Measurements from ENCODE around the gene SNX4. TPM values are rescaled to one million over a fixed set of nuclear protein-coding genes. Genes with fewer than 3 reads are reported as not detected.
"Not testable (repeated sequence)": the region's sequence is repeated elsewhere in the genome, so short reads cannot be mapped to it uniquely, and the experiment has no call there.

SNX4 gene
- polyA plus RNA-seq, 3 donors: 63.2 to 77.3 (median 67.1) TPM

DNA sequence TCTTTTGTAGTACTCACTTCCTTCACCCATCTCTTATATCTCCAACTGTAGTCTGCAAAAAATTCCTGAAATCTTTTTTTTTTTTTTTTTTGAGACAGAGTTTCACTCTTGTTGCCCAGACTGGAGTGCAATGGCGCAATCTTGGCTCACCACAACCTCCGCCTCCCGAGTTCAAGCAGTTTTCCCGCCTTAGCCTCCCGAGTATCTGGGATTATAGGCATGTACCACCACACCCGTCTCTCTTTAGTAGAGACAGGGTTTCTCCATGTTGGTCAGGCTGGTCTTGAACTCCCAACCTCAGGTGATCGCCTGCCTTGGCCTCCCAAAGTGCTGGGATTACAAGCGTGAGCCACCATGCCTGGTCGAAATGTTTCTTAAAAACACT is 38.6 kb downstream of the SNX4 start:
- DNase-seq (ENCODE audit: extremely low read depth in 1 of 11, low read depth in 9 of 11, low spot score in 4 of 11): not testable (repeated sequence)

DNA sequence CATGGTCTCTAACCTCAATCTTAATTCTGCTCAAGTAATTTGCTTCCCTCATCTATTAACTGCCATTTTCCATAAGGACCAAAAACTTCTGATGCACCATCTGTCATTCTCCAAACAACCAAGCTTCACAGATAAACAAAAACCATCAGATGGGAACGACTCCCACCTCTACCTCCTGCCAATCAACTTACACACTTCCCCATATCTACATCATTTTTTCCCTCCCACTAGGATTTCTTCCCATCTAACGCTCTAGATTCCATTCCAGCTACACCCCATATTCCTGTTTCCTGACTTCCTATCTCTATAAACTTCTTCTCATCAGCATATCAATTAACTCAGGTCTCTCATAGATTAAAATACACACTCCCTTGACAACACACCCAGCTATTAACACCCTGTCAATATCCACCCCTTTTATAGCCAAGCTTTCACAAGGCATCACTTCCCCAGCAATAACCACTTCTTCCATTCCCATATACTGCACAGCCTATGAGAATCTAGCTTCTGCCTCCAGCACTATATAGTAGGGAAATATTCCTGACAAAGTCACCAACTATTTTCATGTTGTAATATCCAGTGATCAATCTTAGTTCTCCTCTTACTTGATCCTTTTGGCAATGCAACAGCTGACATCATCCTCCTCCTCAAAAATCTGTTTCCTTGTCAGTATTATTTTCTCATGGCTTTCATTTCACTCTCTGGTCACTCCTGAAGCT is 39.2 kb downstream of the SNX4 start:
- no peak for DNase-seq (ENCODE audit: extremely low read depth in 1 of 11, low read depth in 9 of 11, low spot score in 4 of 11)

DNA sequence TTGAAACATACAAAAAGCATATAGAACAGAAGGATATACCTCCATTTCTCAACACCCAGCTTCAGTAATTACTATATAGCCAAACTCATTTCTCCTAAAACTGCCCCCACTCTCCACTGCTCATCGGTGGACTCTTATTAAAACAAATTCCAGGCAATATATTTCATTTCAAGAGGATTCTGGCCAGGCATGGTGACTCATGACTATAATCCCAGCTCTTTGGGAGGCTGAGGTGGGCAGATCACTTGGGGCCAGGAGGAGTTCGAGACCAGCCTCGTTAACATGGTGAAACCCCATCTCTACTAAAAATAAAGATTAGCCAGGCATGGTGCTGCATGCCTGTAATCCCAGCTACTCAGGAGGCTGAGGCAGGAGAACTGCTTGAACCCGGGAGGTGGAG is 40.9 kb downstream of the SNX4 start:
- DNase-seq (ENCODE audit: extremely low read depth in 1 of 11, low read depth in 9 of 11, low spot score in 4 of 11): no peak

DNA sequence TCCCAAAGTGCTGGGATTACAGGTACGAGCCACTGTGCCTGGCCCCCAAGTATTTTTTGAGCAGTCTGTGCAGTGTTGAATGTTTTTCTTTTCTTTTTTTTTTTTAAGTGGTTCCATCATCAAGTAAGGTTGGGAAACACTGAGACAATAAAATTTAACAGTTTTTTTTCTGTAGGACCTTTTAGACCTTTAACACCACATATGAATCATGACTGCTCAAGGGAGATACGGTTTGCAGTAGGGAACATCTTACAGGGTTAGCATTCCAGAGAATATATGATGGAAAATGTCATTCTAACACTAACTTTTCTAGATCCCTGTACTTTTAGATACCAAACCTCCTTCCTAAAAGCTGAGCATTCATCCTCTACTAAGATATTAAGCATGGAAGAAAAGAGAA is 41.7 kb downstream of the SNX4 start:
- DNase-seq (ENCODE audit: extremely low read depth in 1 of 11, low read depth in 9 of 11, low spot score in 4 of 11): no peak

DNA sequence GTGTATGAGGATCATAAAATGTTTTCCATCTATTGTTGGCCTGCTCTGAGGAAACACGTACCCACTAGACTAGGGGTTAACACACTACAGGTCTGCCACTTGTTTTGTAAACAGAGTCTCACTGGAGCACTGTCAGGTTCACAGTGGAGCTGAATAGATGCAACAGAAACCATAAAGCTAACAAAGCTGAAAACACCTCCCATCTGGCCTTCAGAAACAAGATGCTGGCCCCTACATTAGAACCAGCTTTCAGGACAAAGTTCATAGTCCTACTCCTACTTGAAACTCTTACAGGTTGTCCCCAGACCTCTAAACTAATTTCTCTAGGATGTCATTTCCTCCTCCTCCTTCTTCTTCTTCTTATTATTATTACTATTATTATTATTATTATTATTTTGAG is 42.3 kb downstream of the SNX4 start:
- DNase-seq (ENCODE audit: extremely low read depth in 1 of 11, low read depth in 9 of 11, low spot score in 4 of 11): no peak

DNA sequence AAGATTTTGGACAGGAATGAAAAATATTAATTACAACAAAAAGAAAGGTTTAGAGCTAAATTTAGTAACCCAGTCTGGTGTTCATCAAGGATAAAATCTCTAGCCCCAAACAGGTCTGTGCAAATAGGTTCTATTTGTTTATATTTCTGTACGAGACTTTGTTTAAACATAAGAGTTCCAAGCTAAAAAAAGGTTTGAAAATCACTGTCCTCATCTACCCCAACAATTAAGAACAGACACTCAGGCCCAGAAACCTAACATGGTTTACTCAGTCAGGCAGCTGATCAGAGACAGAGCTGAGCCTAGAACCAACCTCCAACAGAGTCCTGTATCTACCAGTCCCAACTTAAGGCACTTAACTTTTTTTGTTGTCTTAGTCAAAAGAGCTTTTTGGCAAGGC is 49.3 kb downstream of the SNX4 start:
- DNase-seq (ENCODE audit: extremely low read depth in 1 of 11, low read depth in 9 of 11, low spot score in 4 of 11): no peak

DNA sequence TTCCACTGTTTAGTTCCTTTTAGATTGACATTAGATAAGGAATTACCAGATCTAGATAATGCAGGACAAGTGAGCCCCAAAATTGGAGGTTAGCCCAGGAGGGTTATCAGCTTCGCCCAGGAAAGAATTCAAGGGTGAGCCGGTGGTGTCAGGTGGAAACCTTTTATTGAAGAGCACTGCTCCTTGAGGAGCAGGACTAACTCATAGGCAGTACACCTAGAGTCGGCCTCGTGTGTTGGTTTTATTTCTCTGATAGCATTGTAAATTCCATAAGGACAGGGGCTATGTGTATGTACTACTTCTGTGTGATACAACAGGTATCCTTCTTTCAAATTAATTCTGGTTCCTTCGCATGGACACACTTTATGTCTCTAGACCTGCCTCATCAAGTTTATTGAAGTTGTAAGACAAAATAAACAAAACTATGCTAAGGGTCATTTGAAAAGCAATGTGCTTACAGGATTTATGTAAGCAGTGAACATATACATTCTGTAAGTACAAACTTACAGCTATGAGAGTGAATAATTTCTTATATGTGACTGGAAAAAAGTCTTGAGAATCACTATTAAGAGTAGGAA is 57.2 kb downstream of the SNX4 start:
- peak in 2 of 11 donors; percentile 3 to 5 for DNase-seq (ENCODE audit: extremely low read depth in 1 of 11, low read depth in 9 of 11, low spot score in 4 of 11)

DNA sequence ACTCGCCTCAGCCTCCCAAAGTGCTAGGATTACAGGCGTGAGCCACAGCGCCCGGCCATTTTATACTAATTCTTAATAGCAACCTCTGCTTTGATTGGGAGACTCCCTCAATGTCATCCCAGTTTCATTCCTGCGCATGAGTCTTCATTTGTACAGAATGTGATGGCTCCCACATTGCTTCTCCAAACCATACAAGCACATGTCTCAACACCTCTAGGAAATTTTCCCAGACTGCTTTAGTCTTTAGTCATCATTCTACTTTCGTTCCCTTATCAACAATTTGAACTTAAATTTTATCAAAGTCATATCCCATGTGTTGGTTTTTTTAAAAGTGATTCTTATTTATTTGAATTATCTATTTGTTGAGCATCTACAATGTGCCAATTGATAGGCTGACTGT is 58.1 kb downstream of the SNX4 start:
- DNase-seq (ENCODE audit: extremely low read depth in 1 of 11, low read depth in 9 of 11, low spot score in 4 of 11): no peak

DNA sequence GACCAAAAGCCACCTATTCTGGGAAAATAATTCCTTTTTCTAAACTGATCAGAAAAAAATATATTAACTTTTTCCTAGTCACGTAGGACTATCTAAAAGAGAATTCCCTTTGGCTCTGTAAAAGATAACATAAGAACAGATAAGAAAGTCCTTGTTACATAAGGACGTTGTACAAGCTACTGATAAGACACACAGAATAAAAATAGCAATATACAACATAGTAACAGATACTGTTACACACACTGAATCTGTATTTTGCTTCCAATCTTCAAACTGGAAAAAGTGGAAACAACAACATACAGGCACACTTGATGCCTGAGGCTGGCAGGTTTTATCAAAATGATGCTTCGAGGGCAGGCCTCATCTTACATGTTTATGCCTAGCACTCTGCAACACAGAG is 59.8 kb downstream of the SNX4 start:
- no peak for DNase-seq (ENCODE audit: extremely low read depth in 1 of 11, low read depth in 9 of 11, low spot score in 4 of 11)

DNA sequence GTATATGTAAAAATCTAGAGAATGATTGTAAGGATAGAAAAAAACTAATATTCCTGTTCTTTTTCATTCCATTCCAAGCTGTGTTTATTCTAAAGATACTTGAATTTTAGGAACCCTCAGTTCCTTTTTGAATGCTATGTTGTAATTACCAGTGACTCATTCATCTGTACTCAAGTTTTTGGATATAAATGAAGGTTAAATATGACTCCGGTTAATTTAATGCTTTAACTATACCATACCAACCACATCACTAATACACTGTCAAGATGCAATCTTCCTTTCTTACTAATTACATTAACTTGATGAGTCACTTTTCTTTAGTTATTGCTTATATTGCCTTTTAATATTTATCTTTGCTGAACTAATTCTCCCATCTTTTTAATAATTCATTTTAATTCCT is 76.1 kb downstream of the SNX4 start:
- no peak for DNase-seq (ENCODE audit: extremely low read depth in 1 of 11, low read depth in 9 of 11, low spot score in 4 of 11)

DNA sequence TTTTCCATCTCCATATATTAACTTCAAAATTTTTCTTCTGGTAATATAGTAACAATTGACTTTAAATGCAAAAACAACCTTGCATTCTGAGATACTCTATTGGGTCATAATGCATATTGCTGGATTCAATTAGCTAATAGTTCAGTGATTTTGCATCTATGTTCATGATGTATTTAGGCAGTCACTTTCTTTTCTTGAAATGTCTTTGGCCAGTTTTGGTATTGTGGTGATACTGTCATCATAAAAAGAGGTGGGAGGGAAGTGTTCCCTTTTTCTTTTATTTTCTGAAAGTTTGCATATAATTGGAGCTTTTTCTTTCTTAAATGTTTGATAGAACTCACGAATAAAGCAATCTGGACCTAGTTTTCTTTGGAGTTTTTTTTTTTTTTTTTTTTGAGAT is 77.5 kb downstream of the SNX4 start:
- DNase-seq (ENCODE audit: extremely low read depth in 1 of 11, low read depth in 9 of 11, low spot score in 4 of 11): no peak

DNA sequence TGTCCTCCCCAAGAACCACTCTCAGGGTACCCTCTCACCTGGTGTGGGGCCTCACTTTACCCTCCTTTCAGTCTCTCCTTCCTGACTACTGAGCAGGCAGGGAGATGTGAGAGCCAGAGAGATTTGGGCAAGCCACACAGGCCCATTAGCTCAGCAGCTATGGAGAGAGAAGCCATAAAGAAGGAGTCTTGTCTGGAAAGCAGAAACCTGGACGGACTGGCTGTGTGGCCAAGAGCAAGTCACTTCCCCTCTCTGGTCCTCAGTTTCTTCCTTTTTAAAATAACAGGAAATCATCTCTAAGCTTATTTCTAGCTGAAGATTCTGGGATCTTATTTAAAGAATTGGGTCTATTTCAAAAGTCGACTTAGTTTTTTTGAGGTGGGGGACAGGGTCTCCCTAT is 79.0 kb downstream of the SNX4 start:
- no peak for DNase-seq (ENCODE audit: extremely low read depth in 1 of 11, low read depth in 9 of 11, low spot score in 4 of 11)

DNA sequence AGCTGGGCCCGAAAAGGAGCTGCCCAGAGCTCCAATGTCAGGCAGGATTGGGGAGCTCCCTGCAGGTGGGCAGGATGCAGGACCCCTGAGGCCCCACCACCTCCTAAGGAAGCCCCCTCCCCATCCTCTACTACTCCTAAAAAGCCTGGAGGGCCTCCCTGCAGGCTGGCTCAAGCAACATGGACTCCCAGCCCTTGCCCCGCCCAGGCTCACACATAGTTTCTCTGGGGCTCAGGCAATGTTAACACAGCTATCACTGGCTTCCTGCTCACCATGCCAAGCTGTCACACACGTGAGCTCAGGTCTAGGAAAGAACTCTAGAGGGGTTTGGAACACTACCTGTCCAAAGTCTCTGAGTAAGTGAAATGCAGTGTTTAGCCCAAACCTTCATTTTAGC is 79.4 kb downstream of the SNX4 start:
- no peak for DNase-seq (ENCODE audit: extremely low read depth in 1 of 11, low read depth in 9 of 11, low spot score in 4 of 11)

DNA sequence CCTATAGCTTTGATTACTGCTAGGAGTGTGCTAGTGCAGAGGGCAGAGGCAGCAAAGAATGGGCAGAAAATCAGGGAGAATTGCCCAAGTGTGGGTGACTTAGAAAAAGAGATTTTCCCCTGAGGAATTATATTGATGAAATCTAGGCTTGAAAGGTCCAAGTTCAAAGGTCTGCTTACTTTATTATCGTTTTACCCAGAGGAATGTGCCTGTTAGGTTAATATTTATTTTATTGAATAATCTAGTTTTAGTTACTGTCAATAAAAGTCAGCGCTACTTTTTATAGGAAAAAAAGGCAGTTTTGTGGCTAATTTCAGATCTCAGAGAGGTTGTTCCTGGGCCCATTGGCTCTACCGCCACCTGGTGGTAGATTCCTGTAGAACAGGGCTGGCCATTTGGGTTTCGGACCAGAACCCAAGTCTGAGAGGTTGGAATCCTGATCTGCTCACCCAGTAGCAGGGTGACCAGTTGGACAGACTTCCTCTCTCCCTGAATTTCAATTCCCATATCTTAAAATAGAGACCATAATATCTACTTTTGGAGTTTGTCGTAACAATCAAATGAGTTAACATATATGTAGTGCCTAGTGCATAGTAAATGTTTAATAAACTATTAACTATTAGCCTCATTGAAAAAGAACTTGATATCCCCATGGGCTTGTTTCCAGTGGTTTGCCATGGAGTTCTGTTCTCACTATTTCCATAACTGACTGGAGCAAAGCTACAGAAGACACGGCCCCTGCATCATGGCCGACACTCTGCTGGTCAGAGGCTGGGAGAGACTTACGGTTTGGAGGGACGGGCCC is 82.2 kb downstream of the SNX4 start:
- peak; percentile 8 to 40 (median 32) for DNase-seq (ENCODE audit: extremely low read depth in 1 of 11, low read depth in 9 of 11, low spot score in 4 of 11)

DNA sequence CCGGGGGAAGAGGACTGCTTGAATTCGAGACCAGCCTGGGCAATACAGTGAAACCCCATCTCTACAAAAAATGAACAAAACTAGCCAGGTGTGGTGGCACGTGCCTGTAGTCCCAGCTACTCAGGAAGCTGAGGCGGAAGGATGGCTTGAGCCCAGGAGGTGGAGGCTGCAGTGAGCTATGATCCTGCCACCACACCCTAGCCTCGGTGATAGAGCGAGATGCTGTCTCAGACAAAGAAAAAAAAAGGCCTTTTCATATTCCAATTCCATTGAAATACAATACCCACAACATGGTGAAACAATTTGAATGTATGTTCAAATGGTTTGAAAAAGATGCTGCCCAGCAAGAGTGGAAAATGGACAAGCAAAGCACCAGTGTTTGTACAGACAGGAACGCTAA is 83.1 kb downstream of the SNX4 start:
- no peak for DNase-seq (ENCODE audit: extremely low read depth in 1 of 11, low read depth in 9 of 11, low spot score in 4 of 11)

DNA sequence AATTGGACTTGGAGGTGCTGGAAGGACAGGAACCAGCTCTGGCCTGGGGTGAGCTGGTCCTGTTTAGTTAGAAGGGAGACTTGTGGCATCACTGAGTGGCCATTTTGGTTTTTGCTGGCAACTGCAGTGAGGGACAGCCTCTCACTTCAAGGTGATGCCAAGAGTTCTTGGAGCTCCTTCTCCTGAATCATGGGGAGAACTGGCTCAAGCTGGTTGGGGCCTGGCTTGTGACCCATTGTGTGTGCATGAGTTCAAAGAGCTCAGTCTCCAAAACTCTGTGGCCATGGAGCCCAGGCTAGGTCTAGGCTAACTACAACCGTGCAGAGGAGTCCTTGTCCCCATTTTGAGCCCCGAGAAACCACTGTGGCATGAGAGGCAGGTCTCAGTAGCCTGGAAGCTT is 84.8 kb downstream of the SNX4 start:
- no peak for DNase-seq (ENCODE audit: extremely low read depth in 1 of 11, low read depth in 9 of 11, low spot score in 4 of 11)

DNA sequence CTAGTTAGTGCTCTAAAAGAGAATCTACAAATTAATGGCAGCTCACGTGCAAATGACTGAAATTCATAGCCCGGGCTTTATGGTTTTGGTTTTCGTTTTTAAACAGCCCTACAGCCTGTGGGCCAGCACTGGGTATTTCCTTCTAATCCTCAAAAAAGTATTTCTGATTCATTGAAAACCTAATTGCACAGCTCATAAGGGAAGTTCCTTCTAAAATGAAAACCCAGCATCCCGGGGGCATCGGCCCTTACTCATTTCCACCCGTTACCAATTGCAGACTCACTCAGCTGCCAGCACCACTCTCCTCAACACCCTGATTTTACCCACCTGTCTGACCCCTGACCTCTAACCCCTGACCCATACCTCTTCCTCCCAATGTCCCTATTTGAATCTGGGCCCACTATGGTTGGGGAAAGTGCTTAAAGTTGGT is 85.4 kb downstream of the SNX4 start:
- DNase-seq (ENCODE audit: extremely low read depth in 1 of 11, low read depth in 9 of 11, low spot score in 4 of 11): no peak

DNA sequence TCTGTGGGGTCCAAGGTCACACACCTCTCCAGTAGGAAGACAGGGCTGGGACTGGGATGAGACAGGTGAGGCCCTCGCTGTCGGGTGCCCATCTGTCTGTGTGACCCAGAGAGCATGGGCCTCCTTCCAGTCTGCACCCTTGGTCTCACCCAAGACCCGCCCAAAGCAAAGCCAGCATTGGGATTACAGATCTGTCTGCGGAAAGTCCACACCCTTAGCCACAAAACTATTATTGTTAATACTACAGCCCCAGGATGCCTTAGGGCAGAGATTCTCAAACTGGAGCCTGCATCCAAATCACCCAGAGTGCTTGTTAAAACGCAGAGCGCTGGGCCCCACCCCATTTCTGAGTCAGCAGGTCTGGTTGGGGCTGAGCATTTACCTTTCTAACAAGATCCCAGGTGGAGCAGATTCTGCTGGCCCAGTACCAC is 86.4 kb downstream of the SNX4 start:
- DNase-seq (ENCODE audit: extremely low read depth in 1 of 11, low read depth in 9 of 11, low spot score in 4 of 11): no peak

DNA sequence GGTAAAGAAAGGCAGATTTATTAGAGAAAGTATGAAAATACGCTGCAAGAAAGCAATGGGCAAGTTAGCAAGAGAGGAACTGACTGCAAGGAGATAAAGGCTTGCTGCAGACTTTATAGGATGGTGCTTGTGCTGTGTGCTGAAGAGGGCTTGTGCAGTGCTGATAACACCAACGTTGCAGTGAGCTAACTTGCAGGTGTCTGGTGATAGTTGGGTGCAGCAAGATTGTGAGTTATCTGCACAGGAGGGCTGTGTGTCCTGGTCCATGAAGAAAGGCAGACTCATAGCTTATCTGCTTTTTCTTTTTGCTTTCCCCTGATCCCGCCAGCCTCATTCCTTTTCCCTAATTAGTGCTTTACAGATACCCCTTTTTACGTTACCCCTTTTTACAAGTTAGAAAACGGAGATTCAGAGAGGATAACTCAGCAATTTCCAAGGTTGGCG is 86.9 kb downstream of the SNX4 start:
- DNase-seq (ENCODE audit: extremely low read depth in 1 of 11, low read depth in 9 of 11, low spot score in 4 of 11): no peak

All from renal cortex interstitium (tissue), 11 donors.